DOHH2 (cell line): ENCODE measurements around the gene IGSF9B.

ENCODE experiments used
- H3F3A ChIP-seq: fragments of 200-600 bp; sonication (generic), shearing (Covaris generic); 2 replicates; pipeline ENCODE4 v1.6.0; 2016; ENCODE audit warnings: antibody characterized with exemption, mild to moderate bottlenecking; ENCODE audit not compliant: control insufficient read depth, insufficient read depth
- H3K27ac ChIP-seq: fragments of 200-600 bp; sonication (generic); 2 replicates; pipeline ENCODE4 v1.5.1; 2014; ENCODE audit warnings: low read depth, mild to moderate bottlenecking, low read length, moderate library complexity
- H3K27me3 ChIP-seq: fragments of 200-600 bp; sonication (generic); 2 replicates; pipeline ENCODE4 v1.6.1; 2014; ENCODE audit warnings: mild to moderate bottlenecking, low read length, mixed read lengths; ENCODE audit not compliant: control insufficient read depth
- H3K36me3 ChIP-seq: fragments of 200-600 bp; sonication (generic); 2 replicates; pipeline ENCODE4 v1.6.1; 2014; ENCODE audit warnings: mild to moderate bottlenecking, low read length, moderate library complexity, mixed read lengths; ENCODE audit not compliant: control insufficient read depth
- H3K4me1 ChIP-seq: fragments of 200-600 bp; sonication (generic); 2 replicates; pipeline ENCODE4 v1.6.1; 2014; ENCODE audit warnings: mild to moderate bottlenecking, low read length, mixed read lengths; ENCODE audit not compliant: control insufficient read depth
- H3K4me2 ChIP-seq: fragments of 200-600 bp; sonication (generic); 2 replicates; pipeline ENCODE4 v1.6.0; 2014; ENCODE audit warnings: mild to moderate bottlenecking, low read length, moderate library complexity
- H3K4me3 ChIP-seq: fragments of 200-600 bp; sonication (generic); 2 replicates; pipeline ENCODE4 v1.5.1; 2014; ENCODE audit warnings: mild to moderate bottlenecking, low read length, mixed read lengths
- H3K79me2 ChIP-seq: fragments of 200-600 bp; sonication (generic); 2 replicates; pipeline ENCODE4 v1.6.1; 2014; ENCODE audit warnings: mild to moderate bottlenecking, low read length, mixed read lengths; ENCODE audit not compliant: control insufficient read depth
- H3K9me2 ChIP-seq: fragments of 200-600 bp; sonication (generic); replicated peaks from 2 replicates; pipeline ENCODE4 v1.6.1; 2014; ENCODE audit warnings: mild to moderate bottlenecking, low read length, mixed read lengths; ENCODE audit not compliant: control insufficient read depth
- H3K9me3 ChIP-seq: fragments of 200-600 bp; sonication (generic); 2 replicates; pipeline ENCODE4 v1.6.1; 2014; ENCODE audit warnings: antibody characterized with exemption, low read length, mixed read lengths; ENCODE audit not compliant: control insufficient read depth, insufficient read depth
- H4K20me1 ChIP-seq: fragments of 200-600 bp; sonication (generic); 2 replicates; pipeline ENCODE4 v1.6.0; 2014; ENCODE audit warnings: low read depth, mild to moderate bottlenecking, antibody characterized with exemption, low read length, moderate library complexity; ENCODE audit not compliant: control insufficient read depth, insufficient read depth
- CTCF ChIP-seq: fragments of 200-600 bp; sonication (generic); IDR thresholded peaks from one replicate; pipeline ENCODE4 v1.5.1; 2014; ENCODE audit warnings: antibody characterized with exemption, mild to moderate bottlenecking, low read depth, low read length; ENCODE audit not compliant: poor library complexity, severe bottlenecking
- EZH2phosphoT487 ChIP-seq: fragments of 200-600 bp; sonication (generic); IDR thresholded peaks from 2 replicates; pipeline ENCODE4 v1.6.1; 2017; ENCODE audit warnings: borderline replicate concordance, mild to moderate bottlenecking, antibody characterized with exemption, low read length, moderate library complexity, mixed read lengths

IGSF9B gene

GRCh38 chr11:133910101-133910500 lies 46.7 kb downstream of the IGSF9B start:
- H3K79me2 ChIP-seq, result no peaks in the 10 kb centered on the region
- no peaks in the 10 kb centered on the region for H3K4me1 ChIP-seq
- TF ChIP-seq EZH2phosphoT487 (no peak), CTCF (no peak)
- H3K27me3 ChIP-seq, result no peaks in the 10 kb centered on the region
- no peaks in the 10 kb centered on the region for H3F3A ChIP-seq
- no peak overlapping the region for H3K4me3 ChIP-seq
- H3K9me2 ChIP-seq, result no peaks in the 10 kb centered on the region
- no peaks in the 10 kb centered on the region for H3K9me3 ChIP-seq
- H3K4me2 ChIP-seq, result no peak overlapping the region
- no peaks in the 10 kb centered on the region for H4K20me1 ChIP-seq
- H3K36me3 ChIP-seq, result no peaks in the 10 kb centered on the region
- no peak overlapping the region for H3K27ac ChIP-seq

GRCh38 chr11:133908827-133909226 lies 47.9 kb downstream of the IGSF9B start:
- Histone ChIP-seq H3K9me3 (no peaks in the 10 kb centered on the region), H3K27ac (no peak overlapping the region), H3K9me2 (no peaks in the 10 kb centered on the region), H3F3A (no peaks in the 10 kb centered on the region), H4K20me1 (no peaks in the 10 kb centered on the region), H3K36me3 (no peaks in the 10 kb centered on the region), H3K79me2 (no peaks in the 10 kb centered on the region), H3K4me3 (no peak overlapping the region), H3K27me3 (no peaks in the 10 kb centered on the region), H3K4me1 (no peaks in the 10 kb centered on the region), H3K4me2 (no peak overlapping the region)
- no peak for TF ChIP-seq EZH2phosphoT487
- TF ChIP-seq CTCF, result no peak

- no peaks in the 10 kb centered on the region for H4K20me1 ChIP-seq
Observed at GRCh38 chr11:133907841-133908241, 48.9 kb downstream of the IGSF9B start.

More at GRCh38 chr11:133907841-133908241, 48.9 kb downstream of the IGSF9B start:
- no peaks in the 10 kb centered on the region for H3K4me1 ChIP-seq
- no peak overlapping the region for H3K4me3 ChIP-seq
- no peaks in the 10 kb centered on the region for H3K27me3 ChIP-seq
- no peak overlapping the region for H3K4me2 ChIP-seq
- H3F3A ChIP-seq, result no peaks in the 10 kb centered on the region
- no peak for TF ChIP-seq CTCF
- no peak for TF ChIP-seq EZH2phosphoT487
- no peaks in the 10 kb centered on the region for H3K79me2 ChIP-seq
- no peaks in the 10 kb centered on the region for H3K9me2 ChIP-seq
- H3K9me3 ChIP-seq, result no peaks in the 10 kb centered on the region
- no peak overlapping the region for H3K27ac ChIP-seq
- no peaks in the 10 kb centered on the region for H3K36me3 ChIP-seq
